ENCODE data around the gene CDH23. TPM values are rescaled to one million over a fixed set of nuclear protein-coding genes. Genes with fewer than 3 reads are reported as not detected.
A peak's percentile ranks its signal among the peaks of the same experiment; 100 is the strongest.

Gene CDH23
- total and polyA plus RNA-seq, 9 of the 15 experiments (the other 6 are each of a cell fraction or from before 2014, with no cell fraction given): 0.18 to 1.2 (median 0.47) TPM

GRCh38 chr10:71771821-71772617 lies 375.3 kb downstream of the CDH23 start:
- Histone ChIP-seq H3K27ac (ENCODE audit: extremely low read depth, low read depth, low read length) (no peak overlapping the region), H3K4me3 (no peak overlapping the region), H4K20me1 (replicated peaks; ENCODE audit: control insufficient read depth, insufficient read depth, low read length) (peaks cover 3% of the 10 kb centered on the region; the same call in 1 of the 2 replicates), H3K4me2 (ENCODE audit: insufficient read depth, low read length) (no peak overlapping the region), H3K36me3 (ENCODE audit: control insufficient read depth, insufficient read depth, low read length) (no peaks in the 10 kb centered on the region), H3K9me1 (ENCODE audit: control insufficient read depth, insufficient read depth, low read length) (no peaks in the 10 kb centered on the region), H3K79me2 (ENCODE audit: control insufficient read depth, insufficient read depth, low read length) (no peaks in the 10 kb centered on the region; the same call in 2 of the 3 replicates), H3K9ac (ENCODE audit: insufficient read depth in 1 of 2, low read depth in 2 of 2, low read length in 2 of 2) (peak overlapping the region in 1 of 2 experiments; percentile 90; a peak in 1 of 4 replicates), H3K27me3 (ENCODE audit: control insufficient read depth in 2 of 2, insufficient read depth in 2 of 2, low read length in 2 of 2) (no peaks in the 10 kb centered on the region), H2AFZ (ENCODE audit: low read depth, low read length) (no peak overlapping the region), H3K9me3 (replicated peaks; ENCODE audit: control insufficient read depth, insufficient read depth, low read depth, low read length) (no peaks in the 10 kb centered on the region), H3K4me1 (replicated peaks in 1 of 2; ENCODE audit: control insufficient read depth in 2 of 2, insufficient read depth in 2 of 2, low read length in 2 of 2) (peaks cover 38 to 43% of the 10 kb centered on the region in 2 experiments)
- in situ Hi-C loops (cut with MboI) (no loop called here), intact Hi-C loops (cut with micrococcal nuclease) (no loop called here)
- ATAC-seq (no peak), FAIRE-seq (no peak), DNase-seq (ENCODE audit: extremely low read depth in 1 of 4, low spot score in 3 of 4) (peak in 3 of 4 experiments; percentile 50 to 67 (median 62))
- CTCF ChIA-PET (ENCODE audit: low intra/inter-chr PET ratio): no interaction called here
- TSS peak; percentile 37 for BruUV-seq (replicated peaks)
- POLR2A ChIA-PET: interaction anchor here (0.6 to 2.3 kb wide), 7 partner anchors 8 to 898 kb away, joined by 3 to 12 read pairs (median 4); no protein-coding TSS in a partner anchor
- 13% methylated on average over 2 of the region's 2 CpGs for WGBS (ENCODE audit: insufficient coverage, low coverage, missing lambda C conversion rate)
- TF ChIP-seq ZNF263 (CRISPR knock-in tag; IDR thresholded peaks at IDR 0.05; ENCODE audit: borderline replicate concordance): peak; percentile 46; the same call in 1 of the 2 replicates
- TF ChIP-seq BRF2 (IDR thresholded peaks at IDR 0.05; ENCODE audit: borderline replicate concordance, insufficient read depth, insufficient read length): no peak
- TF ChIP-seq JUND (IDR thresholded peaks at IDR 0.05; ENCODE audit: borderline replicate concordance, low read depth, low read length): peak; percentile 93
- peak; percentile 83; the same call in 2 of the 3 replicates for TF ChIP-seq JUND (tag; IDR thresholded peaks at IDR 0.05; ENCODE audit: borderline replicate concordance, low read depth, low read length)
- peak; percentile 91 for TF ChIP-seq ATF3 (IDR thresholded peaks at IDR 0.05)
- no peak for TF ChIP-seq ATF3 (CRISPR knock-in tag; conservative IDR thresholded peaks at IDR 0.05)
- 0 out of 2 replicates have a peak, but pooled peaks have one; percentile 18 for TF ChIP-seq ELF4 (CRISPR knock-in tag; IDR thresholded peaks at IDR 0.05)
- TF ChIP-seq VEZF1 (CRISPR knock-in tag; IDR thresholded peaks at IDR 0.05): peak; percentile 40; the same call in 1 of the 2 replicates
- TF ChIP-seq MYBL2 (IDR thresholded peaks at IDR 0.05; ENCODE audit: low read depth): no peak
- no peak for TF ChIP-seq MYBL2 (CRISPR knock-in tag; IDR thresholded peaks at IDR 0.05; ENCODE audit: borderline replicate concordance)
- no peak for TF ChIP-seq ARID4B (CRISPR knock-in tag; IDR thresholded peaks at IDR 0.05)
- TF ChIP-seq BDP1 (IDR thresholded peaks at IDR 0.05; ENCODE audit: insufficient read depth, insufficient read length): no peak
